ENCODE results near the gene SUN2. TPM values are rescaled to one million over a fixed set of nuclear protein-coding genes. Genes with fewer than 3 reads are reported as not detected.

The SUN2 gene
- total RNA-seq, 1 experiment from 2014 or later: 66.3 TPM

DNA sequence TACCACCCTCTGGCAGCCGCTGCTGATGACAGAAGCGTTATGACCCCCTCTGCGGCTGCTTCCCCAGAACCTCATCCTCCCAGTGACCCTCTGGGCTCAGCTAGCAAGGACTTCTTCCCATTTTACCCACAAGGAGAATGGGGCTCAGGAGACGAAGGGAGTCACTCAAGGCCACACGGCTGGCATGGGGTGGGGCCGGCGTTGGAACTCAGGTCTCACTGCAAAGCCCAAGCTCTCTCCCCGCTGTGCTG is 16.8 kb upstream of the SUN2 start:
- H3K27ac Mint-ChIP-seq (ENCODE audit: unreplicated experiment): no peak overlapping the region
- CTCF ChIA-PET: interaction anchor here (0.5 to 0.6 kb wide), 2 partner anchors 345 to 557 kb away, joined by 3 to 4 read pairs; no protein-coding TSS in a partner anchor
- TF ChIP-seq, protein P1, sequence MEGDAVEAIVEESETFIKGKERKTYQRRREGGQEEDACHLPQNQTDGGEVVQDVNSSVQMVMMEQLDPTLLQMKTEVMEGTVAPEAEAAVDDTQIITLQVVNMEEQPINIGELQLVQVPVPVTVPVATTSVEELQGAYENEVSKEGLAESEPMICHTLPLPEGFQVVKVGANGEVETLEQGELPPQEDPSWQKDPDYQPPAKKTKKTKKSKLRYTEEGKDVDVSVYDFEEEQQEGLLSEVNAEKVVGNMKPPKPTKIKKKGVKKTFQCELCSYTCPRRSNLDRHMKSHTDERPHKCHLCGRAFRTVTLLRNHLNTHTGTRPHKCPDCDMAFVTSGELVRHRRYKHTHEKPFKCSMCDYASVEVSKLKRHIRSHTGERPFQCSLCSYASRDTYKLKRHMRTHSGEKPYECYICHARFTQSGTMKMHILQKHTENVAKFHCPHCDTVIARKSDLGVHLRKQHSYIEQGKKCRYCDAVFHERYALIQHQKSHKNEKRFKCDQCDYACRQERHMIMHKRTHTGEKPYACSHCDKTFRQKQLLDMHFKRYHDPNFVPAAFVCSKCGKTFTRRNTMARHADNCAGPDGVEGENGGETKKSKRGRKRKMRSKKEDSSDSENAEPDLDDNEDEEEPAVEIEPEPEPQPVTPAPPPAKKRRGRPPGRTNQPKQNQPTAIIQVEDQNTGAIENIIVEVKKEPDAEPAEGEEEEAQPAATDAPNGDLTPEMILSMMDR (IDR thresholded peaks at IDR 0.05; ENCODE audit: unreplicated experiment): no peak
- no peaks in the 10 kb centered on the region for H3K36me3 Mint-ChIP-seq (ENCODE audit: insufficient read depth, unreplicated experiment)
- no peak overlapping the region for H3K4me3 Mint-ChIP-seq (ENCODE audit: low read depth, unreplicated experiment)
- intact Hi-C loops (cut with micrococcal nuclease; ENCODE audit: unreplicated experiment): no loop called here
- no TSS peak for BruUV-seq (replicated peaks)
- no peaks in the 10 kb centered on the region for H3K9me3 Mint-ChIP-seq (ENCODE audit: low read depth, unreplicated experiment)
- no peak for DNase-seq
- no peaks in the 10 kb centered on the region for H3K4me1 Mint-ChIP-seq (ENCODE audit: low read depth, unreplicated experiment)
- peaks cover 16% of the 10 kb centered on the region for H3K27me3 Mint-ChIP-seq (ENCODE audit: unreplicated experiment)

DNA sequence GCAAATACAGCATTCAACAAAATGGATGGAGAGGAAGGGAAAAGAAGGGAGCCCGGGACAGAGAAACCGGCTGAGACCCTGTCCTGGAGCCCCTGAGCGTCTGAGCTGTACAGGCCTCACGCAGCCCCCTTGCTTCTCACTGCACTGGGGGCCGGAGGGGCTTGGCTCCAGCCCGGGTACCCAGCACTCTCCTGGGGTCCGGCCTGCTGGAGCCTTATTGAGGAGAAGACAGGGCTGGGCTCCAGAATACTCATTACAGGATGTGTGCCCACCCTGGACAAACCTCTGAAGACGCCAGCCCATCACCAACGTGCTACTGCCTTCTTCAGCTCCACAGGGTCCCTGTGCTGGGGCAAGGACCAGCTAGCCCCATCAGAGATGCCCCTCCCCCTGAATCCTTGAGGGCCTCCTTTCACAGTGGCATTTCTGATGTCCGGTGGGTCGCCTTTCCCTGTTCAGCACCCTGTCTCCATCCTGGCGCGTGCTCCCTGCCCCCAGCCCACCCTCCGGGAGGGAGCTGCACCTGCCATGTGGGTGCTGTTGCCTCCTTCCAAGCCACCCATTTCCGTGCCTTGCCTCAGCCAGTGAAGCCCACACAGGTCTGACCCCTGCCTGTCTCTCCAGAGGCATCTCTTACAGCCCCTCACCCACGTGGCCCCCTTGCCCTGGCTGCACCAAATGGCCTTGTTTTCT is 14.6 kb upstream of the SUN2 start:
- intact Hi-C loops (cut with micrococcal nuclease; ENCODE audit: unreplicated experiment): no loop called here
- BruUV-seq (replicated peaks): no TSS peak
- CTCF ChIA-PET: interaction anchor here (1.1 to 2.9 kb wide), 4 partner anchors 72 to 360 kb away, joined by 3 to 49 read pairs (median 16); partner anchors contain the start of gene NPTXR
- H3K27ac Mint-ChIP-seq (ENCODE audit: unreplicated experiment): no peak overlapping the region
- H3K4me1 Mint-ChIP-seq (ENCODE audit: low read depth, unreplicated experiment): no peaks in the 10 kb centered on the region
- no peaks in the 10 kb centered on the region for H3K9me3 Mint-ChIP-seq (ENCODE audit: low read depth, unreplicated experiment)
- no peak for DNase-seq
- peaks cover 16% of the 10 kb centered on the region for H3K27me3 Mint-ChIP-seq (ENCODE audit: unreplicated experiment)
- no peak overlapping the region for H3K4me3 Mint-ChIP-seq (ENCODE audit: low read depth, unreplicated experiment)
- no peaks in the 10 kb centered on the region for H3K36me3 Mint-ChIP-seq (ENCODE audit: insufficient read depth, unreplicated experiment)
- TF ChIP-seq, protein P1 (IDR thresholded peaks at IDR 0.05; ENCODE audit: unreplicated experiment): no peak

DNA sequence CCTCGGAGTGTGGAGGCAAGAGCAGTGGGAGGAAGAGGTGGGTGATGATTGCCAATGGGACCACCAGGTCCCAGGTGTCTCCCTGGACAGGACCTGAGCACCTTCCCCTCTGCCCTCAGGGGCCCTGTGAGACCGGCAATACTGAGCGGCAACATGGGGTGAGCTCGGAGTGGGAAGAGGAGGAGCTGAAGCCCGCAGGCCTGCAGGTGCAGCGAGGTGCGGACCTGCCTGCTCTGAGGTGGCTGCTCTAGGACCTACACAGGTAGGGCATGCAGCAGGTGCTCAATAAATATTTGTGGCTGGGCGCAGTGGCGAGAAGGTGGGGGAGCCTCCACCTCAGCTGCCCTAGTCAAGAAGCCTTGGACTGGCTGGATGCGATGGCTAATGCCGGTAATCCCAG is 12.2 kb upstream of the SUN2 start:
- no peak overlapping the region for H3K4me3 Mint-ChIP-seq (ENCODE audit: low read depth, unreplicated experiment)
- TF ChIP-seq, protein P1 (IDR thresholded peaks at IDR 0.05; ENCODE audit: unreplicated experiment): no peak
- H3K36me3 Mint-ChIP-seq (ENCODE audit: insufficient read depth, unreplicated experiment): no peaks in the 10 kb centered on the region
- no peak for DNase-seq
- intact Hi-C loops (cut with micrococcal nuclease; ENCODE audit: unreplicated experiment): loop anchor here (5.0 to 10.0 kb wide), 2 partner anchors 87 to 349 kb away; no protein-coding TSS in a partner anchor
- no peaks in the 10 kb centered on the region for H3K4me1 Mint-ChIP-seq (ENCODE audit: low read depth, unreplicated experiment)
- no peak overlapping the region for H3K27ac Mint-ChIP-seq (ENCODE audit: unreplicated experiment)
- no peaks in the 10 kb centered on the region for H3K9me3 Mint-ChIP-seq (ENCODE audit: low read depth, unreplicated experiment)
- CTCF ChIA-PET: interaction anchor here (0.6 to 2.7 kb wide), 5 partner anchors 14 to 102 kb away, joined by 3 to 16 read pairs (median 8); no protein-coding TSS in a partner anchor
- H3K27me3 Mint-ChIP-seq (ENCODE audit: unreplicated experiment): peaks cover 16% of the 10 kb centered on the region
- BruUV-seq (replicated peaks): no TSS peak

DNA sequence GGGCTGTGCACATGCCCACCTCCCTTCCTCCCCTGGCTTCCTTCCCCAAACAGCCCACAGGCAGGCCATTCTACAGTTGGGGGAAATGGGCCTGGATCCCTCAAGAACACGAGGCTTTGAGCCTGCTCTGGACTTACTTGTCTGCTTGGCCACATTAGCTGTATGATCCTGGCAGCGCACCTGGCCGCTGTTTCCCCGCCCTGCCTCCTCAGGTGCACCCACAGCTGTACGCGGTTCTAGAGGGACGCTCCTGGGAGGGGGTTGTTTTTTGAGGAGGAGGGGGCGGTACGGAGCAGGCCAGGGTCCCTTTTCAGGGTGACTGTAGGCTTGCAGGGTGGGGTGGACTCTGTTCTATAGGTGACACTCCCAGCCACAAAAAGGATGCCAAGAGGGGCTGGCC is 11.5 kb upstream of the SUN2 start:
- Mint-ChIP-seq H3K4me3 (ENCODE audit: low read depth, unreplicated experiment) (no peak overlapping the region), H3K27ac (ENCODE audit: unreplicated experiment) (no peak overlapping the region), H3K4me1 (ENCODE audit: low read depth, unreplicated experiment) (no peaks in the 10 kb centered on the region), H3K36me3 (ENCODE audit: insufficient read depth, unreplicated experiment) (no peaks in the 10 kb centered on the region), H3K27me3 (ENCODE audit: unreplicated experiment) (peaks cover 16% of the 10 kb centered on the region), H3K9me3 (ENCODE audit: low read depth, unreplicated experiment) (no peaks in the 10 kb centered on the region)
- intact Hi-C loops (cut with micrococcal nuclease; ENCODE audit: unreplicated experiment): loop anchor here (5.0 to 10.0 kb wide), 2 partner anchors 87 to 350 kb away; no protein-coding TSS in a partner anchor
- CTCF ChIA-PET: interaction anchor here (1.1 kb wide), 1 partner anchor 215 kb away, joined by 6 read pairs; the partner anchor contains the start of gene APOBEC3B
- BruUV-seq (replicated peaks): no TSS peak
- DNase-seq: no peak
- TF ChIP-seq, protein P1 (IDR thresholded peaks at IDR 0.05; ENCODE audit: unreplicated experiment): no peak

Data from Calu3 (cell line).